ENCODE data around the gene UBTD2. TPM values are rescaled to one million over a fixed set of nuclear protein-coding genes. Genes with fewer than 3 reads are reported as not detected.

Gene UBTD2
- total RNA-seq, 2 experiments from 2014 or later, result 10.2 to 10.6 TPM

- H3K27ac Mint-ChIP-seq, result no peak overlapping the region
- ChIA-PET CTCF (interaction anchor here (0.9 to 1.6 kb wide), 5 partner anchors 9 to 278 kb away, joined by 3 to 7 read pairs (median 4); partner anchors contain the start of genes FBXW11 and STK10), POLR2A (interaction anchor here (1.1 to 5.2 kb wide), 5 partner anchors 10 to 278 kb away, joined by 3 to 32 read pairs (median 4); partner anchors contain the start of gene FBXW11)
- no peak for DNase-seq
- H3K4me1 Mint-ChIP-seq, result peaks cover 23% of the 10 kb centered on the region
- H3K4me3 Mint-ChIP-seq, result peak overlapping the region; percentile 82
- peaks cover 11% of the 10 kb centered on the region for H3K27me3 Mint-ChIP-seq
- H3K36me3 Mint-ChIP-seq (ENCODE audit: low read depth), result peaks cover 2% of the 10 kb centered on the region
- H3K9me3 Mint-ChIP-seq, result no peaks in the 10 kb centered on the region
Measured at GRCh38 chr5:172284611-172284980, 1.0 kb upstream of the UBTD2 start.

GRCh38 chr5:172283862-172284610, 472 bp upstream of the UBTD2 start:
- peaks cover 23% of the 10 kb centered on the region for H3K4me1 Mint-ChIP-seq
- ChIA-PET POLR2A (interaction anchor here (1.0 to 5.2 kb wide), 10 partner anchors 9 to 217 kb away, joined by 3 to 32 read pairs (median 4); no protein-coding TSS in a partner anchor), CTCF (interaction anchor here (0.9 to 4.0 kb wide), 10 partner anchors 8 to 225 kb away, joined by 3 to 49 read pairs (median 7); partner anchors contain the start of gene STK10)
- peak overlapping the region; percentile 84 for H3K4me3 Mint-ChIP-seq
- DNase-seq, result peak; percentile 81
- peaks cover 11% of the 10 kb centered on the region for H3K27me3 Mint-ChIP-seq
- no peaks in the 10 kb centered on the region for H3K9me3 Mint-ChIP-seq
- H3K27ac Mint-ChIP-seq, result peak overlapping the region; percentile 35
- H3K36me3 Mint-ChIP-seq (ENCODE audit: low read depth), result peaks cover 2% of the 10 kb centered on the region

- no peak for DNase-seq
- Mint-ChIP-seq H3K27me3 (peaks cover 9% of the 10 kb centered on the region), H3K9me3 (no peaks in the 10 kb centered on the region), H3K27ac (peak overlapping the region; percentile 21), H3K4me3 (peak overlapping the region; percentile 84), H3K36me3 (ENCODE audit: low read depth) (peaks cover 8% of the 10 kb centered on the region), H3K4me1 (peaks cover 23% of the 10 kb centered on the region)
- CTCF ChIA-PET, result interaction anchor here (0.7 to 4.0 kb wide), 23 partner anchors 9 to 371 kb away, joined by 3 to 49 read pairs (median 4); partner anchors contain the start of genes EFCAB9 and STK10
- POLR2A ChIA-PET, result interaction anchor here (0.7 to 5.2 kb wide), 16 partner anchors 8 to 277 kb away, joined by 3 to 32 read pairs (median 3); partner anchors contain the start of gene STK10
Measured at GRCh38 chr5:172282272-172283019, 1.1 kb downstream of the UBTD2 start.

- H3K27ac Mint-ChIP-seq, result no peak overlapping the region
- POLR2A ChIA-PET, result interaction anchor here (0.9 to 5.2 kb wide), 4 partner anchors 44 to 106 kb away, joined by 3 to 32 read pairs (median 3); partner anchors contain the start of gene STK10
- H3K36me3 Mint-ChIP-seq (ENCODE audit: low read depth), result peaks cover 14% of the 10 kb centered on the region
- CTCF ChIA-PET, result interaction anchor here (0.6 to 4.0 kb wide), 5 partner anchors 11 to 260 kb away, joined by 3 to 49 read pairs (median 7); partner anchors contain the start of gene STK10
- no peaks in the 10 kb centered on the region for H3K9me3 Mint-ChIP-seq
- H3K4me1 Mint-ChIP-seq, result peaks cover 25% of the 10 kb centered on the region
- peaks cover 9% of the 10 kb centered on the region for H3K27me3 Mint-ChIP-seq
- peak overlapping the region; percentile 84 for H3K4me3 Mint-ChIP-seq
- no peak for DNase-seq
Measured at GRCh38 chr5:172281346-172281745, 2.2 kb downstream of the UBTD2 start.

DNA sequence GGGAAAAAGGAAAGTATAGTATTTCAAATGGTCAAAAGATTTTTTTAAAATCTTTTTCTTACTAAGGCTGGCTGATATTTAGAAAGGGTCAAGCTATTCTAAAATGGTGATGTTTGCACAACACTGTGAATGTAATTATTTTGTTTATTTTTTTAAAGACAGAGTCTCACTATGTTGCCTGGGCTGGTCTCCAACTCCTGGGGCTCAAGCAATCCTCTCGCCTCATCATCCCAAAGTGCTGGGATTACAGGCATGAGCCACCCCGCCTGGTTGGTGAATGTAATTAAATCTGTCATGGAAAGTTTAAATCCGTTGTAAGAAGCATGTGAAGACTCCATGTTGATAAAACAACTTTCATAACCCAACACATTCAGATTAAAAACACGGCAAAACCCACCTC, 2.6 kb downstream of the UBTD2 start:
- no peak for DNase-seq
- peaks cover 27% of the 10 kb centered on the region for H3K4me1 Mint-ChIP-seq
- ChIA-PET POLR2A (interaction anchor here (0.6 to 1.5 kb wide), 3 partner anchors 13 to 101 kb away, joined by 3 read pairs; partner anchors contain the start of gene STK10), CTCF (interaction anchor here (0.6 to 4.0 kb wide), 4 partner anchors 13 to 260 kb away, joined by 3 to 49 read pairs (median 6); partner anchors contain the start of gene STK10)
- H3K36me3 Mint-ChIP-seq (ENCODE audit: low read depth), result peaks cover 17% of the 10 kb centered on the region
- H3K27ac Mint-ChIP-seq, result no peak overlapping the region
- peaks cover 7% of the 10 kb centered on the region for H3K27me3 Mint-ChIP-seq
- no peak overlapping the region for H3K4me3 Mint-ChIP-seq
- H3K9me3 Mint-ChIP-seq, result no peaks in the 10 kb centered on the region

DNA sequence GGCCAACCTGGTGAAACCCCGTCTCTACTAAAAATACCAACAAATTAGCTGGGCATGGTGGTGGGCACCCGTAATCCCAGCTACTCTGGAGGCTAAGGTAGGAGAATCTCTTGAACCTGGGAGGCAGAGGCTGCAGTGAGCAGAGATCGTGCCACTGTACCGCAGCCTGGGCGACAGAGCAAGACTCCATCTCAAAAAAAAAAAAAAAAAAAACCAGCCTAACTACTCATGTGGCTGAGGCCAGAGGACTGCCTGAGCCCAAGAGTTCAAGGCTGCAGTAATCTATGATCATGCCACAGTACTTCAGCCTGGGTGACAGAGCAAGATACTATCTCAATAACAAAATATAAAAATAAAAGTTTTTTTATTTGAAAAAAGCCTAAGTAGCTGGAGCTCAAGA, 3.2 kb downstream of the UBTD2 start:
- ChIA-PET POLR2A (interaction anchor here (0.6 kb wide), 1 partner anchor 13 kb away, joined by 3 read pairs; no protein-coding TSS in a partner anchor), CTCF (interaction anchor here (0.7 to 4.0 kb wide), 3 partner anchors 14 to 92 kb away, joined by 3 to 49 read pairs (median 7); partner anchors contain the start of gene STK10)
- Mint-ChIP-seq H3K4me3 (no peak overlapping the region), H3K27ac (no peak overlapping the region), H3K36me3 (ENCODE audit: low read depth) (peaks cover 23% of the 10 kb centered on the region), H3K9me3 (no peaks in the 10 kb centered on the region), H3K27me3 (peaks cover 2% of the 10 kb centered on the region), H3K4me1 (peaks cover 33% of the 10 kb centered on the region)
- no peak for DNase-seq

- peaks cover 31% of the 10 kb centered on the region for H3K36me3 Mint-ChIP-seq (ENCODE audit: low read depth)
- CTCF ChIA-PET, result interaction anchor here (0.8 kb wide), 1 partner anchor 90 kb away, joined by 3 read pairs; the partner anchor contains the start of gene STK10
Measured at GRCh38 chr5:172278356-172278755, 5.2 kb downstream of the UBTD2 start.

GRCh38 chr5:172276214-172276613, 7.3 kb downstream of the UBTD2 start:
- ChIA-PET POLR2A (no interaction called here), CTCF (no interaction called here)
- H3K9me3 Mint-ChIP-seq, result no peaks in the 10 kb centered on the region
- H3K36me3 Mint-ChIP-seq (ENCODE audit: low read depth), result peaks cover 34% of the 10 kb centered on the region
- no peak for DNase-seq
- peaks cover 29% of the 10 kb centered on the region for H3K4me1 Mint-ChIP-seq
- no peak overlapping the region for H3K27ac Mint-ChIP-seq
- no peak overlapping the region for H3K4me3 Mint-ChIP-seq
- H3K27me3 Mint-ChIP-seq, result no peaks in the 10 kb centered on the region

More at GRCh38 chr5:172278356-172278755, 5.2 kb downstream of the UBTD2 start:
- Mint-ChIP-seq H3K27me3 (no peaks in the 10 kb centered on the region), H3K27ac (no peak overlapping the region), H3K4me1 (peaks cover 40% of the 10 kb centered on the region), H3K4me3 (no peak overlapping the region), H3K9me3 (no peaks in the 10 kb centered on the region)
- POLR2A ChIA-PET, result no interaction called here
- DNase-seq, result no peak

- peaks cover 34% of the 10 kb centered on the region for H3K36me3 Mint-ChIP-seq (ENCODE audit: low read depth)
- POLR2A ChIA-PET, result interaction anchor here (1.0 to 1.5 kb wide), 2 partner anchors 8 to 10 kb away, joined by 3 read pairs; partner anchors contain the start of gene UBTD2
- peaks cover 27% of the 10 kb centered on the region for H3K4me1 Mint-ChIP-seq
- H3K27ac Mint-ChIP-seq, result no peak overlapping the region
- no peaks in the 10 kb centered on the region for H3K9me3 Mint-ChIP-seq
- no peaks in the 10 kb centered on the region for H3K27me3 Mint-ChIP-seq
- CTCF ChIA-PET, result interaction anchor here (1.6 kb wide), 1 partner anchor 12 kb away, joined by 3 read pairs; no protein-coding TSS in a partner anchor
- DNase-seq, result peak; percentile 42
- H3K4me3 Mint-ChIP-seq, result no peak overlapping the region
Measured at GRCh38 chr5:172274951-172275753, 8.4 kb downstream of the UBTD2 start.

DNA sequence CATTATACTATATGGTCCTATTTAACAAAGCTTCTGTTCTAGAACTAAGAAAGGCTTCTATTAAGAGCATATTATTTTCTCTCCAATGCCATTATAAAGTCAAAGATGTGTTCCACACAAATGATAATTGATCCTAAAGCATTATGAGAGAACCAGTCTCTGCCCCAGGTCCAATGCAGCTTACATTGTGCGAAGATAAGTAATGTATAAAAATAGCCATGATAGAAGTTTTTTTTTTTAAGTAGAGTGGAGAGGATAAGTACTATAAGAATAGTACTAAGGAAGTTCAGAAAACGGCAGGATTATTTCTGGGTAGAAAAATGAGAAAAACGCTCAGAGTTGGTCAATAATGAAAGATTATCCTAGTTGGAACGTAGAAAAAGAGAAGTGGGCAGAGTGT, 15.6 kb downstream of the UBTD2 start:
- DNase-seq, result no peak
- Mint-ChIP-seq H3K36me3 (ENCODE audit: low read depth) (peaks cover 12% of the 10 kb centered on the region), H3K27me3 (no peaks in the 10 kb centered on the region), H3K9me3 (no peaks in the 10 kb centered on the region), H3K4me3 (no peak overlapping the region), H3K4me1 (peaks cover 21% of the 10 kb centered on the region), H3K27ac (no peak overlapping the region)
- ChIA-PET POLR2A (interaction anchor here (0.5 kb wide), 1 partner anchor 13 kb away, joined by 3 read pairs; no protein-coding TSS in a partner anchor), CTCF (interaction anchor here (1.0 to 1.9 kb wide), 2 partner anchors 15 to 28 kb away, joined by 3 to 8 read pairs; partner anchors contain the start of gene UBTD2)

GRCh38 chr5:172266676-172267092, 16.9 kb downstream of the UBTD2 start:
- no peak overlapping the region for H3K4me3 Mint-ChIP-seq
- peaks cover 7% of the 10 kb centered on the region for H3K36me3 Mint-ChIP-seq (ENCODE audit: low read depth)
- H3K27me3 Mint-ChIP-seq, result no peaks in the 10 kb centered on the region
- no peak overlapping the region for H3K27ac Mint-ChIP-seq
- no peaks in the 10 kb centered on the region for H3K9me3 Mint-ChIP-seq
- DNase-seq, result no peak
- ChIA-PET POLR2A (no interaction called here), CTCF (interaction anchor here (0.7 to 1.9 kb wide), 4 partner anchors 16 to 1597 kb away, joined by 3 to 8 read pairs (median 3); partner anchors contain the start of gene UBTD2)
- H3K4me1 Mint-ChIP-seq, result peaks cover 15% of the 10 kb centered on the region
